Type B pancreatic cell (in vitro differentiated cells): Measurements from ENCODE around the gene MTMR10. TPM values are rescaled to one million over a fixed set of nuclear protein-coding genes. Genes with fewer than 3 reads are reported as not detected.

Experiments used
- DNase-seq: peaks from one replicate; pipeline ENCODE4 v3.0.0; 2021; ENCODE audit warnings: mixed read lengths; ENCODE audit not compliant: unreplicated experiment; ENCODE audit errors: extremely low spot score
- H3K27ac Mint-ChIP-seq: 2 replicates; pipeline ENCODE4 v1.8.0; 2021; ENCODE audit warnings: mild to moderate bottlenecking, mixed read lengths
- H3K27me3 Mint-ChIP-seq: 2 replicates; pipeline ENCODE4 v1.8.0; 2021; ENCODE audit warnings: mixed read lengths
- H3K36me3 Mint-ChIP-seq: 2 replicates; pipeline ENCODE4 v1.8.0; 2021; ENCODE audit warnings: mixed read lengths
- H3K4me1 Mint-ChIP-seq: one replicate; pipeline ENCODE4 v1.8.0; 2021; ENCODE audit warnings: mixed read lengths; ENCODE audit not compliant: unreplicated experiment
- H3K4me3 Mint-ChIP-seq: 2 replicates; pipeline ENCODE4 v1.8.0; 2021; ENCODE audit warnings: mild to moderate bottlenecking, mixed read lengths
- H3K9me3 Mint-ChIP-seq: 2 replicates; pipeline ENCODE4 v1.8.0; 2021; ENCODE audit warnings: mixed read lengths
- CTCF ChIP-seq: fragments of 200-600 bp; sonication (generic); conservative IDR thresholded peaks from 2 replicates; pipeline ENCODE4 v1.5.0; 2021; ENCODE audit warnings: antibody characterized with exemption, mild to moderate bottlenecking
- total RNA-seq: library from RNA; stranded (reverse); gene quantifications from 2 replicates; pipeline ENCODE4 v1.2.1, GENCODE V29; 2021; ENCODE audit warnings: low replicate concordance

MTMR10 gene
- total RNA-seq, 1 donor from 2014 or later = 16.7 TPM

GRCh38 chr15:30921781-30922479, 69.5 kb downstream of the MTMR10 start:
- DNase-seq = no peak
- Mint-ChIP-seq H3K4me3 (no peak overlapping the region), H3K36me3 (peaks cover 16% of the 10 kb centered on the region), H3K4me1 (peaks cover 8% of the 10 kb centered on the region), H3K9me3 (no peaks in the 10 kb centered on the region), H3K27ac (peak overlapping the region; percentile 70), H3K27me3 (no peaks in the 10 kb centered on the region)
- no peak for TF ChIP-seq CTCF

GRCh38 chr15:30921106-30921505, 70.3 kb downstream of the MTMR10 start:
- no peak for TF ChIP-seq CTCF
- H3K27ac Mint-ChIP-seq = no peak overlapping the region
- peaks cover 8% of the 10 kb centered on the region for H3K4me1 Mint-ChIP-seq
- H3K27me3 Mint-ChIP-seq = no peaks in the 10 kb centered on the region
- no peak for DNase-seq
- no peak overlapping the region for H3K4me3 Mint-ChIP-seq
- no peaks in the 10 kb centered on the region for H3K9me3 Mint-ChIP-seq
- peaks cover 18% of the 10 kb centered on the region for H3K36me3 Mint-ChIP-seq

- H3K36me3 Mint-ChIP-seq = peaks cover 20% of the 10 kb centered on the region
These were observed 71.4 kb downstream of the MTMR10 start for GRCh38 chr15:30919877-30920550.

GRCh38 chr15:30918366-30918765, 73.1 kb downstream of the MTMR10 start:
- no peak for DNase-seq
- no peak overlapping the region for H3K4me3 Mint-ChIP-seq
- no peak for TF ChIP-seq CTCF
- peaks cover 8% of the 10 kb centered on the region for H3K4me1 Mint-ChIP-seq
- H3K36me3 Mint-ChIP-seq = peaks cover 18% of the 10 kb centered on the region
- H3K9me3 Mint-ChIP-seq = no peaks in the 10 kb centered on the region
- no peak overlapping the region for H3K27ac Mint-ChIP-seq
- H3K27me3 Mint-ChIP-seq = no peaks in the 10 kb centered on the region

More at GRCh38 chr15:30919877-30920550, 71.4 kb downstream of the MTMR10 start:
- Mint-ChIP-seq H3K4me1 (peaks cover 8% of the 10 kb centered on the region), H3K4me3 (no peak overlapping the region), H3K27ac (no peak overlapping the region), H3K27me3 (no peaks in the 10 kb centered on the region), H3K9me3 (no peaks in the 10 kb centered on the region)
- no peak for DNase-seq
- TF ChIP-seq CTCF = no peak

- TF ChIP-seq CTCF = no peak
- DNase-seq = no peak
- no peak overlapping the region for H3K4me3 Mint-ChIP-seq
- H3K36me3 Mint-ChIP-seq = peaks cover 17% of the 10 kb centered on the region
- H3K27me3 Mint-ChIP-seq = no peaks in the 10 kb centered on the region
- no peaks in the 10 kb centered on the region for H3K9me3 Mint-ChIP-seq
- peaks cover 5% of the 10 kb centered on the region for H3K4me1 Mint-ChIP-seq
- no peak overlapping the region for H3K27ac Mint-ChIP-seq
These were observed 73.8 kb downstream of the MTMR10 start for GRCh38 chr15:30917675-30918074.
